HS-5 (cell line): ENCODE measurements around the gene C6orf47.

ENCODE experiments used
- DNase-seq: peaks from one replicate; pipeline ENCODE4 v3.0.0-alpha.2; 2012; ENCODE audit warnings: low read depth

Gene C6orf47

DNA sequence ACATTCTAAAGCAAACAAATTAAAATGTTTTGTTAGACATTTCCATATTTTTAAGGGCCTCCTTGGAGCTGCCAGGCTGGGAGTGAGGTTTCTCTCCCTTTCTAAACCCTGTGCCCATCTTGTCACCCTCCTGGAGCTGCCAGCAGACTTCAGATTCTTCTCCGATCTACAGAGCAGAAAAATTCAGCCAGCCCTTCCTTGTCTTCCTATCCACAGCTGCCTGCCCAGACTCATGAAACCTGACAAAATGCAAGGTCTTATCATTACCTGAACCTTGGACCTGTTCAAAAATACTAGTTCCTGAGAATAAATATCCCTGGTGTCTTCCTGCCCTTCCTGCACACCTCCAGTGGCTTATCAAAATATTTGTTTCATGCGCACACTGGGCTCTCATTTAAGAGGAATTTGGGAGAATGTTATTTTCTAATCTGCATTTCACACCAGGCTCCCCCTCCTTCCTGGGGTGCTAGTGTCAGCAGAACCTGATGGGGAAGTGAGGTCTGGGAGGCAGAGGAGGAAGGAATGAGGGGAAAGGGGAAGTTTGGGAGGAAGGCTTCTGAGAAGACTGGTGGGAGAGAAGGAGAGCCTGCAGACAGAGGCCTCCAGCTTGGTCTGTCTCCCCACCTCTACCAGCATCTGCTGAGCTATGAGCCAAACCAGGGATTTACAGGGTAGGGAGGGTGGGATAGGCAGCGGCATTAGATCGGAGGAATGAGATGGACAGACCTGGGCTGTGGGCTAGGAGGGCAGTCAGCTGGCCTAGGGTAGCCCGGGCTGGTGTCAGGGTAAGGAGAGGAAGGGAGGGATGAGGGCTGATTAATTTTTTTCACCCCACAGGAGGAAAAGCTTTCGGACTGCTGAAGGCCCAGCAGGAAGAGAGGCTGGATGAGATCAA is 45.6 kb downstream of the C6orf47 start, which contains the start of gene AIF1:
Gene AIF1, plus strand, starts transcription at position 551 of the 895 bp plus-strand sequence. Its CDS starts 96 bp downstream, at position 647.
- DNase-seq: no peak

DNA sequence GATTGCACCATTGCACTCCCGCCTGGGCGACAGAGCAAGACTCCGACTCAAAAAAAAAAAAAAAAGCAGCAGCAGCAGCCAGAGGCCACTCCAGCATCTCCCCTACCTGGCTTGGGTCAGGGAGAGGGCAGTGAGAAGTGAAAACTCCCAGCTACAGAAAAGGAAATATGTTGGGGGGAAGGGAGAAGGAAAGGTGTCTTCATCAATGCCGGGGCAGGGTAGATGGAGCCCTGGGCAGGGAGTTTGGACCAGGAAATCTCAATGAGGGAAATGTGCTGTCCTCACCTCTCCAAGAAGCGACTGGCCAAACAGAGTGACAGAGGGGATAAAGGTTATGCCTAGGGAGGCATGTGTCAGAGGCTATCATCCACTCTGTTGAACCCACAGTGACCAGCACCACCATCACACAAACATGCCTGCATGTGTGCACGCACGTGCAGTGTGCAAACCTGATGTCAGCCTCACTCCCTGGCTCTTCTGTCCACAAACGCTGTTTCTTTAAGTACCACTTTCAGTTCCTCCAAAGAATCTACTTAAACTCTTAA is 46.4 kb downstream of the C6orf47 start:
- DNase-seq: no peak

DNA sequence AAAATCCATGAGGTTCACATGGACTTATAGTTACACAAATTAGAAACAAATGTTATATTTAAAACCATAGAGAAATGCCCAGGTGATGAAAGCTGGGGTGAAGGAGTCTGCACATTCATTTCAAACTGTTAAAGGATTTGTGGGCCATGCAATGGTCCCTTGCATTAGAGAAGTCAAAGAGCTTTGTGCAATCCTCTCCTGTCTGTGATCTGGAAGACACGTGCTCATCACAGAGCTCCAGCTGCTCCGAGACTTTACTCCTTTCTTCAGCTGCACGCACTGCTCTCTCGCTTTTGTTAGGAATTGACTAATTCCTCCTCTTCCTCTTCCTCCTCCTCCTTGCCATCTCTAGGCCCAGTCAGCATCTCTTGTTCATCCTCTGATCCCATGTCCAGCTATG is 49.6 kb downstream of the C6orf47 start:
- no peak for DNase-seq

DNA sequence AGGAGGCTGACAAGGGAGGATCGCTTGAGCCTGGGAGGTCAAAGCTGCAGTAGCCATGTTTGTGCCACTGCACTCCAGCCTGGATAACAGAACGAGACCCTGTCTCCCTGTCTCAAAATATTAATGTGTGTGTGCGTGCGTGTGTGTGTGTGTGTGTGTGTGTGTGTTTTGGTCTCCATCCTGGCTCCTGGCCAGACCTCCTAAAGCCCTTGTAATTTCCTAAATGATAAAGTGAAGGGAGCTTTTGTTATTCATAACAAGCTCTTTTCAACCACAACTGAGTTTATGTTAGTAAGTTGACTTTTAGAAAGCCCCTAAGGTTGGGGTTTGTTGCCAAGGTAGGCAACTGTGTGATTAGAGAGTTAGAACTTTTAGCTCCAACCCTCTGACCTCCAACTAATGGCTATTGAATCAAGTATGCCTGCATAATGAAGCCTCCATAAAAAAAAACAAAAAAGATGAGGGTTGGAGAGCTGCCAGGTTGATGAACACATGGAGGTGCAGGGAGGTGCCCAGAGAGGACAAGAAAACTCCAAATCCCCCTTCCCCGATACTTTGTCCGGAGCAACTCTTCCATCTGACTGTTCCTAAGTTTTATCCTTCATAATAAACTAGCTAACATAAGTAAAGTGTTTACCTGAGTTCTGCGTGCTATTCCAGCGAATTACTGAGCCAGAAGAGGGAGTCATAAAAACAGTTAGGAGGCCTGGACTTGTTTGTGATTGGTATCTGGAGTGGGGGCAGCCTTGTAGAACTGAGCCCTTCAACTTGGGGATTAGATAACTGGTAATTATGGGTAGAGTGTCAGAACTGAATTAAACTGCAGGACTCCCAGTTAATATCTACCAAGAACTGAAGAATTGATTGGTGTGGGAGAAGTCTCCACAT is 50.8 kb downstream of the C6orf47 start:
- DNase-seq: no peak
